ENCODE measurements around the gene AGFG2. TPM values are rescaled to one million over a fixed set of nuclear protein-coding genes. Genes with fewer than 3 reads are reported as not detected.
A peak's percentile ranks its signal among the peaks of the same experiment; 100 is the strongest.

The AGFG2 gene
- total RNA-seq, 1 experiment from 2014 or later = 15.3 TPM

DNA sequence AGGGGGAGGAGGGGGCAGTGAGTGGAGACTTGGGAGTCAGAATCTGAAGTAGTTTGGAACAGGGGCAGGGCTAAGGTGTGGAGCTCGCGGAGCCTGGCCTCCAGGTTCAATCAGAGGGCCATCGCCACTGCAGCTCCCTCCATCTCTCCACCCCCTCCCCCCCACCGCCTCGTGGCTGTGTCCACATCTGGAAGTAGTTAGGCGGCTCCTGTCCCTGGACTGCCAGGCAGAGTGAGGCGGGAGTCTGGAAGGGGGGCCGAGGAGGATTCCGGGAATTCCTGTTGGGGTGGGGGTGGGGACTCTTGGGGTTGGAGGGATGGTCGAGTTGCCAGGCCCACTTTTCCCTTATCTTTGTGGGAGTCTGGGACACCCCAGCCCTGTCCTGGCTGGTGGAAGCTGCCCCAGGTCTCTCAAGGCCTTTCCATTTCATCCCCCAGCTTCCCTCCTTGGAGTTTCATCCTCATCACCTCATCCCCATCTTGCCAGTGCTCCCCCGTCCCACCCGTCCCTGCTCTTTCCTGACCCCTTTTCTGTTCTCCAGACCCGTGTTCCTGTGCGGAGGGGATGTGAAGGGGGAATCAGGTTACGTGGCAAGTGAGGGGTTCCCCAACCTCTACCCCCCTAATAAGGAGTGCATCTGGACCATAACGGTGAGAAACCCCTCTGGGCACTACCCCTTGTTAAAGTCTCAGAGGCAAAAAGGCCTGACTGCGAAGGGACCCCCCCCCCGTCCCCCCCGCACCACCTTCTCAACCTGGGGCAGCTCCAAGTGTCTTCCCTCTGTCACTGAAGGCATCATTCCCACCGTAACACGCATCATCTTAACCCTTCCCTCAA is 64.1 kb downstream of the AGFG2 start:
- Histone ChIP-seq H3K9me3 (ENCODE audit: low read depth, low read length, poor library complexity, severe bottlenecking) (no peaks in the 10 kb centered on the region), H3K27ac (ENCODE audit: low read depth, low read length, poor library complexity, severe bottlenecking) (peak overlapping the region; percentile 56), H3K4me1 (ENCODE audit: insufficient read depth, low read length, poor library complexity, severe bottlenecking) (peaks cover 13% of the 10 kb centered on the region), H3K36me3 (ENCODE audit: insufficient read depth, low read length, poor library complexity, severe bottlenecking) (peaks cover 3% of the 10 kb centered on the region), H3K27me3 (replicated peaks; ENCODE audit: insufficient read depth, low read depth, low read length, poor library complexity) (no peaks in the 10 kb centered on the region), H3K4me3 (ENCODE audit: low read depth, low read length, poor library complexity, severe bottlenecking) (peak overlapping the region; percentile 69)
- intact Hi-C loops (cut with micrococcal nuclease; ENCODE audit: unreplicated experiment) = loop anchor here (5.0 kb wide), 1 partner anchor 89 kb away; the partner anchor contains the start of gene GIGYF1
- CTCF ChIA-PET = interaction anchor here (0.6 kb wide), 1 partner anchor 102 kb away, joined by 10 read pairs; no protein-coding TSS in a partner anchor
- peak; percentile 80 for DNase-seq (ENCODE audit: low spot score)
- POLR2A ChIA-PET (ENCODE audit: low non-redundant PET) = interaction anchor here (0.6 to 0.9 kb wide), 3 partner anchors 17 to 331 kb away, joined by 3 to 23 read pairs (median 3); partner anchors contain the start of gene FBXO24
- no peak for TF ChIP-seq EZH2 (IDR thresholded peaks at IDR 0.05; ENCODE audit: borderline replicate concordance, low read depth, low read length, poor library complexity, severe bottlenecking)
- TF ChIP-seq, protein P1, sequence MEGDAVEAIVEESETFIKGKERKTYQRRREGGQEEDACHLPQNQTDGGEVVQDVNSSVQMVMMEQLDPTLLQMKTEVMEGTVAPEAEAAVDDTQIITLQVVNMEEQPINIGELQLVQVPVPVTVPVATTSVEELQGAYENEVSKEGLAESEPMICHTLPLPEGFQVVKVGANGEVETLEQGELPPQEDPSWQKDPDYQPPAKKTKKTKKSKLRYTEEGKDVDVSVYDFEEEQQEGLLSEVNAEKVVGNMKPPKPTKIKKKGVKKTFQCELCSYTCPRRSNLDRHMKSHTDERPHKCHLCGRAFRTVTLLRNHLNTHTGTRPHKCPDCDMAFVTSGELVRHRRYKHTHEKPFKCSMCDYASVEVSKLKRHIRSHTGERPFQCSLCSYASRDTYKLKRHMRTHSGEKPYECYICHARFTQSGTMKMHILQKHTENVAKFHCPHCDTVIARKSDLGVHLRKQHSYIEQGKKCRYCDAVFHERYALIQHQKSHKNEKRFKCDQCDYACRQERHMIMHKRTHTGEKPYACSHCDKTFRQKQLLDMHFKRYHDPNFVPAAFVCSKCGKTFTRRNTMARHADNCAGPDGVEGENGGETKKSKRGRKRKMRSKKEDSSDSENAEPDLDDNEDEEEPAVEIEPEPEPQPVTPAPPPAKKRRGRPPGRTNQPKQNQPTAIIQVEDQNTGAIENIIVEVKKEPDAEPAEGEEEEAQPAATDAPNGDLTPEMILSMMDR (conservative IDR thresholded peaks at IDR 0.05; ENCODE audit: low read depth, low read length) = no peak
- BruUV-seq (replicated peaks) = no TSS peak

DNA sequence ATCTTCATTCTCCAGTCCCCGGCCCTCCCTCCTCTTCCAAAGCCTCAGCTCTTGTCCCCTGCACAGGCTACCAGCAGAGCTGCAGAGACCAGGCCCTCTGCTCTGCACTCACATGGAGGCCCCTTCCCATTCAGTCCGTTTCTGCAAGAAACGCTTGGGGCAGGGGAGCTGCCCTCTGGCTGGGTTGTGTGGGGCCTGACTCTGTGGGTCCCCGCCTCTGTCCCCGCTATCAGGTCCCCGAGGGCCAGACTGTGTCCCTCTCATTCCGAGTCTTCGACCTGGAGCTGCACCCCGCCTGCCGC is 64.7 kb downstream of the AGFG2 start:
- CTCF ChIA-PET = no interaction called here
- no TSS peak for BruUV-seq (replicated peaks)
- peaks cover 3% of the 10 kb centered on the region for H3K36me3 ChIP-seq (ENCODE audit: insufficient read depth, low read length, poor library complexity, severe bottlenecking)
- no peak for TF ChIP-seq EZH2 (IDR thresholded peaks at IDR 0.05; ENCODE audit: borderline replicate concordance, low read depth, low read length, poor library complexity, severe bottlenecking)
- TF ChIP-seq, protein P1 (conservative IDR thresholded peaks at IDR 0.05; ENCODE audit: low read depth, low read length) = no peak
- peak; percentile 52 for DNase-seq (ENCODE audit: low spot score)
- H3K27ac ChIP-seq (ENCODE audit: low read depth, low read length, poor library complexity, severe bottlenecking) = peak overlapping the region; percentile 56
- peaks cover 13% of the 10 kb centered on the region for H3K4me1 ChIP-seq (ENCODE audit: insufficient read depth, low read length, poor library complexity, severe bottlenecking)
- H3K27me3 ChIP-seq (replicated peaks; ENCODE audit: insufficient read depth, low read depth, low read length, poor library complexity) = no peaks in the 10 kb centered on the region
- POLR2A ChIA-PET (ENCODE audit: low non-redundant PET) = interaction anchor here (0.9 kb wide), 1 partner anchor 17 kb away, joined by 3 read pairs; the partner anchor contains the start of gene FBXO24
- H3K4me3 ChIP-seq (ENCODE audit: low read depth, low read length, poor library complexity, severe bottlenecking) = peak overlapping the region; percentile 69
- intact Hi-C loops (cut with micrococcal nuclease; ENCODE audit: unreplicated experiment) = loop anchor here (5.0 kb wide), 1 partner anchor 89 kb away; the partner anchor contains the start of gene GIGYF1
- H3K9me3 ChIP-seq (ENCODE audit: low read depth, low read length, poor library complexity, severe bottlenecking) = no peaks in the 10 kb centered on the region

DNA sequence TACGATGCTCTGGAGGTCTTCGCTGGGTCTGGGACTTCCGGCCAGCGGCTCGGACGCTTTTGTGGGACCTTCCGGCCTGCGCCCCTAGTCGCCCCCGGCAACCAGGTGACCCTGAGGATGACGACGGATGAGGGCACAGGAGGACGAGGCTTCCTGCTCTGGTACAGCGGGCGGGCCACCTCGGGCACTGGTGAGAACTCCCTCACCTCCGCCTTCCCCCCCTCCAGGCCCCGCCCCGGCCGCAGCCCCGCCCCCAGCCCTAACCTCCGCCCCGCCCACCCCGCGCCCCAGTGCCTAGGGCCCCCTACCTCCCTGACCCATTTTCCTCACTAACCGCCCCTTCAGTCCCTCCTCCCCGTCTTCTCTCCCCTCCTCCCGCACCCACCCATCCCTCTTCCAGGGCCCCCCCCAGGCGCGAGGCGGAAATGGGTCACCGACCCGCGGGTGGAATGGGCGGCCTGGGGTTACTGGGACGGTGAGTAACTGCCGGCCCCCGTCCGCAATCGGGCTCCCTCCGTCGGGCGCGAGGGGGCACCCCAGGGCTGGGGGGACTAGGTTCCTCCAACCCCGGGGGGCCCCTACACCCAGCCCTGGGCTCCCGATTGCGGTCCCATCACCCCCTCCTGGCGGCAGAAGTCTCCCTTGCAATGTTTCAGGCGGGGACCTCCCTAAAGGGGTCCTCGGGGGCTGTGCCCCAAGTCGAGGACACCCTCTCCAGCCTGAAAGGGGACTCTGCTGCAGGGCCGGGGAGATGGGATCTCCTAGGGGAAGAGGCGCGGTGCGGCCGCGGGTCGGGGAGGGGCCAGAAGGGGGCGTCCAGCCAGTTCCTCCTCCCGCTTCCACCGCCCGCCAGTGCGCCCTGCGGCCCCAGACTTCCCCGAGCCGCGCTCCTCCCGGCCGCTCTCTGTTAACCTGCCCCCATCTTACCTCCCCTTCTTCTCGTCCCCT is 65.3 kb downstream of the AGFG2 start:
- peak; percentile 64 for DNase-seq (ENCODE audit: low spot score)
- Histone ChIP-seq H3K4me3 (ENCODE audit: low read depth, low read length, poor library complexity, severe bottlenecking) (peak overlapping the region; percentile 69), H3K9me3 (ENCODE audit: low read depth, low read length, poor library complexity, severe bottlenecking) (no peaks in the 10 kb centered on the region), H3K27ac (ENCODE audit: low read depth, low read length, poor library complexity, severe bottlenecking) (peak overlapping the region; percentile 62), H3K36me3 (ENCODE audit: insufficient read depth, low read length, poor library complexity, severe bottlenecking) (peaks cover 3% of the 10 kb centered on the region), H3K27me3 (replicated peaks; ENCODE audit: insufficient read depth, low read depth, low read length, poor library complexity) (no peaks in the 10 kb centered on the region), H3K4me1 (ENCODE audit: insufficient read depth, low read length, poor library complexity, severe bottlenecking) (peaks cover 13% of the 10 kb centered on the region)
- TF ChIP-seq, protein P1 (conservative IDR thresholded peaks at IDR 0.05; ENCODE audit: low read depth, low read length) = peak; percentile 54
- no peak for TF ChIP-seq EZH2 (IDR thresholded peaks at IDR 0.05; ENCODE audit: borderline replicate concordance, low read depth, low read length, poor library complexity, severe bottlenecking)
- CTCF ChIA-PET = no interaction called here
- no TSS peak for BruUV-seq (replicated peaks)
- POLR2A ChIA-PET (ENCODE audit: low non-redundant PET) = interaction anchor here (0.9 kb wide), 1 partner anchor 18 kb away, joined by 3 read pairs; the partner anchor contains the start of gene FBXO24
- intact Hi-C loops (cut with micrococcal nuclease; ENCODE audit: unreplicated experiment) = loop anchor here (5.0 kb wide), 1 partner anchor 88 kb away; the partner anchor contains the start of gene GIGYF1

Measured in A673 (cell line).